MM.1S (cell line): ENCODE results near the gene ERICH4.

ENCODE experiments used
- EZH2 ChIP-seq: fragments of 300-600 bp; sonication (generic); optimal IDR thresholded peaks from 2 replicates; pipeline ENCODE3; 2017; ENCODE audit warnings: low read depth, mild to moderate bottlenecking, antibody characterized with exemption, low read length, mixed read lengths
- EZH2phosphoT487 ChIP-seq: fragments of 300-600 bp; sonication (generic); IDR thresholded peaks from 2 replicates; pipeline ENCODE4 v1.6.1; 2018; ENCODE audit warnings: antibody characterized with exemption, low read length
- TF ChIP-seq, protein P1 (sequence below): fragments of 300-600 bp; sonication (generic); IDR thresholded peaks from 2 replicates; pipeline ENCODE4 v1.5.1; 2016; ENCODE audit warnings: antibody characterized with exemption, low read length, mixed read lengths

DNA sequence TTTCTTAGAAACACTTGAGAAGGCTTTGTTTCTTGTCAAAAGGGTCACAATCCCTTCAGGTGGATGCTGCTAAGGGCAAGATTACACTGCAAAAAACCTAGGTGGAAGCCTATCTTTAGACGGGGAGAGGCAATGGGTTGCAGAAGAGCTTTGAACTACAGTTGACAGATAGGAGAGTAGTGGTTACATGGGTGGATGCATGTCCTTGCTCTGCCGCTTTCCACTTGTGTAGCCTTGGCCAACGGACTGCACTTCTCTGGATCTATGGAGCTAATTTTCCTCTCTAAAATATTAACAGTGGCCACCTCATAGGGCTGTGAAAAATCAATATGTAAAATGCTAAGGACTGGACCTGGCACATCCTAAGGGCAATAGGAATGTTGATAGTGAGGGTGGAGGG is 44.4 kb upstream of the ERICH4 start:
- TF ChIP-seq, protein P1, sequence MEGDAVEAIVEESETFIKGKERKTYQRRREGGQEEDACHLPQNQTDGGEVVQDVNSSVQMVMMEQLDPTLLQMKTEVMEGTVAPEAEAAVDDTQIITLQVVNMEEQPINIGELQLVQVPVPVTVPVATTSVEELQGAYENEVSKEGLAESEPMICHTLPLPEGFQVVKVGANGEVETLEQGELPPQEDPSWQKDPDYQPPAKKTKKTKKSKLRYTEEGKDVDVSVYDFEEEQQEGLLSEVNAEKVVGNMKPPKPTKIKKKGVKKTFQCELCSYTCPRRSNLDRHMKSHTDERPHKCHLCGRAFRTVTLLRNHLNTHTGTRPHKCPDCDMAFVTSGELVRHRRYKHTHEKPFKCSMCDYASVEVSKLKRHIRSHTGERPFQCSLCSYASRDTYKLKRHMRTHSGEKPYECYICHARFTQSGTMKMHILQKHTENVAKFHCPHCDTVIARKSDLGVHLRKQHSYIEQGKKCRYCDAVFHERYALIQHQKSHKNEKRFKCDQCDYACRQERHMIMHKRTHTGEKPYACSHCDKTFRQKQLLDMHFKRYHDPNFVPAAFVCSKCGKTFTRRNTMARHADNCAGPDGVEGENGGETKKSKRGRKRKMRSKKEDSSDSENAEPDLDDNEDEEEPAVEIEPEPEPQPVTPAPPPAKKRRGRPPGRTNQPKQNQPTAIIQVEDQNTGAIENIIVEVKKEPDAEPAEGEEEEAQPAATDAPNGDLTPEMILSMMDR, result no peak
- TF ChIP-seq EZH2 (no peak), EZH2phosphoT487 (no peak)
